ENCODE data around the gene CCDC187.

DNA sequence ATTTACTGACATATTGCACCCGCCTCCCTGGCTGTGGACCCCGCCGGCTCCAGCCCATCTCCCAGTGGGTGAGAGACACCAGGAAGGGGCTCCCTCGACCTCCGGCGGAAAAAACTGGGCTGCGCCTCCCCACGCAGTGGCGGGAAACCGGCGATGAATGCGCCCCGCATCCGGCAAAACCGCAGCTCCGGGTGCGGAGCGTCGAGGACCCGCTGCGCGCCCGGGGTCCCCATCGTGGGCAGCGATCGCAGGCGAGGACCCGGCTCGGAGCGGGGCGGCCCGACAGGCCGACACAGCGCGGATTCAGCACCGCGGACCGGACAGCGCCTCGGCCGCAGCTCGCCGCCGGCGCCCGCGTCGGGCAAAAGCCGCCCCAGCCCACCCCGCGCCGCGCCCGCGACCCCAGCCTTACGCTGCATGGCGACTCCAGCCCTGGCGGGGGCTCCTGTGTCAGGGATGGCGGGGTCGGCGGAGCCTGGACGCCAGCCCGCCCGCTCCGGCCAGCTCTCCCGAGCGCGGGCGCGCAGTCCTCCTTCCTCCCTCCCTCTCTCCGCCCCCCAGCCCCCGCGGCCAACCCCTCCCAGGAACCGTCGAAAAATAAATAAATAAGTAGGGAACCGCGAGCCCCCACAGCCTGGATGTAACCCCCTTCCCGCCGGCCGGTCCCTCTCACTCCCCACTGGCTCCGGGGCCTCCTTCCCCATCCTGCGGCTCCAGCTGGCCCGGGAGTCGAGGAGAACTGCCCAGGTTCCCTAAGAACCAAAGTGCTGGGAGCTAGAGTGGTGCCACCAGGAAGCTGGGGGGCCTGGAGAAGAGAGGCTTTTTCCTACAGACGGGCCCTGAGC, 102.1 kb downstream of the CCDC187 start:
- TF ChIP-seq, protein P1, sequence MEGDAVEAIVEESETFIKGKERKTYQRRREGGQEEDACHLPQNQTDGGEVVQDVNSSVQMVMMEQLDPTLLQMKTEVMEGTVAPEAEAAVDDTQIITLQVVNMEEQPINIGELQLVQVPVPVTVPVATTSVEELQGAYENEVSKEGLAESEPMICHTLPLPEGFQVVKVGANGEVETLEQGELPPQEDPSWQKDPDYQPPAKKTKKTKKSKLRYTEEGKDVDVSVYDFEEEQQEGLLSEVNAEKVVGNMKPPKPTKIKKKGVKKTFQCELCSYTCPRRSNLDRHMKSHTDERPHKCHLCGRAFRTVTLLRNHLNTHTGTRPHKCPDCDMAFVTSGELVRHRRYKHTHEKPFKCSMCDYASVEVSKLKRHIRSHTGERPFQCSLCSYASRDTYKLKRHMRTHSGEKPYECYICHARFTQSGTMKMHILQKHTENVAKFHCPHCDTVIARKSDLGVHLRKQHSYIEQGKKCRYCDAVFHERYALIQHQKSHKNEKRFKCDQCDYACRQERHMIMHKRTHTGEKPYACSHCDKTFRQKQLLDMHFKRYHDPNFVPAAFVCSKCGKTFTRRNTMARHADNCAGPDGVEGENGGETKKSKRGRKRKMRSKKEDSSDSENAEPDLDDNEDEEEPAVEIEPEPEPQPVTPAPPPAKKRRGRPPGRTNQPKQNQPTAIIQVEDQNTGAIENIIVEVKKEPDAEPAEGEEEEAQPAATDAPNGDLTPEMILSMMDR (IDR thresholded peaks at IDR 0.05) = no peak
- TF ChIP-seq EP300 (IDR thresholded peaks at IDR 0.05) = no peak
